Glomerular visceral epithelial cell (primary cell): ENCODE results near the gene GNB1.
A peak's percentile ranks its signal among the peaks of the same experiment; 100 is the strongest.
"Not testable (repeated sequence)": the region's sequence is repeated elsewhere in the genome, so short reads cannot be mapped to it uniquely, and the experiment has no call there.

ENCODE experiments used
- DNase-seq: peaks from one replicate; pipeline ENCODE4 v3.0.0-alpha.2; 2016; ENCODE audit errors: extremely low spot score

GNB1 gene

GRCh38 chr1:1859970-1860697 is 30.8 kb downstream of the GNB1 start:
- DNase-seq: not testable (repeated sequence)

- peak; percentile 37 for DNase-seq
Observed at GRCh38 chr1:1858382-1859086, 32.4 kb downstream of the GNB1 start.

- DNase-seq: no peak
Observed at GRCh38 chr1:1857096-1857703, 33.7 kb downstream of the GNB1 start.

- not testable (repeated sequence) for DNase-seq
Observed at GRCh38 chr1:1856161-1856560, 34.7 kb downstream of the GNB1 start.

- no peak for DNase-seq
Observed at GRCh38 chr1:1853593-1854257, 37.2 kb downstream of the GNB1 start.

GRCh38 chr1:1852619-1853414 is 38.1 kb downstream of the GNB1 start:
- DNase-seq: no peak

GRCh38 chr1:1847890-1848289 is 43.0 kb downstream of the GNB1 start:
- no peak for DNase-seq

- no peak for DNase-seq
Observed at GRCh38 chr1:1847061-1847850, 43.6 kb downstream of the GNB1 start.

- no peak for DNase-seq
Observed at GRCh38 chr1:1846386-1846918, 44.4 kb downstream of the GNB1 start.

GRCh38 chr1:1842360-1843146 is 48.3 kb downstream of the GNB1 start:
- no peak for DNase-seq

GRCh38 chr1:1841575-1841995 is 49.3 kb downstream of the GNB1 start:
- DNase-seq: no peak

GRCh38 chr1:1839311-1839965 is 51.4 kb downstream of the GNB1 start:
- DNase-seq: no peak

- no peak for DNase-seq
Observed at GRCh38 chr1:1836119-1836518, 54.8 kb downstream of the GNB1 start.

GRCh38 chr1:1835546-1835945 is 55.3 kb downstream of the GNB1 start:
- no peak for DNase-seq

- DNase-seq: peak; percentile 82
Observed at GRCh38 chr1:1833916-1834325, 57.0 kb downstream of the GNB1 start.

GRCh38 chr1:1833456-1833855 is 57.4 kb downstream of the GNB1 start:
- no peak for DNase-seq

GRCh38 chr1:1832820-1833219 is 58.1 kb downstream of the GNB1 start:
- DNase-seq: peak; percentile 52

GRCh38 chr1:1832166-1832565 is 58.7 kb downstream of the GNB1 start:
- no peak for DNase-seq
